ENCODE results near the gene PCP2. TPM values are rescaled to one million over a fixed set of nuclear protein-coding genes. Genes with fewer than 3 reads are reported as not detected.

Gene PCP2
- total RNA-seq, 1 donor from 2014 or later = 1.7 TPM

GRCh38 chr19:7638802-7639465, 5.4 kb upstream of the PCP2 start:
- no peak for DNase-seq (ENCODE audit: low spot score)

- no peak for DNase-seq (ENCODE audit: low spot score)
Observed at GRCh38 chr19:7637374-7638256, 4.1 kb upstream of the PCP2 start.

- DNase-seq (ENCODE audit: low spot score) = peak; percentile 86
Observed at GRCh38 chr19:7636691-7637373, 3.3 kb upstream of the PCP2 start, which contains the start of gene STXBP2. STXBP2 (plus strand) TSS chr19:7637110; CDS start chr19:7637150, 40 bp downstream.

- no peak for DNase-seq (ENCODE audit: low spot score)
Observed at GRCh38 chr19:7636317-7636690, 2.8 kb upstream of the PCP2 start.

- no peak for DNase-seq (ENCODE audit: low spot score)
Observed at GRCh38 chr19:7635670-7636069, 2.2 kb upstream of the PCP2 start.

GRCh38 chr19:7632340-7633203, 947 bp downstream of the PCP2 start:
- no peak for DNase-seq (ENCODE audit: low spot score)

- DNase-seq (ENCODE audit: low spot score) = no peak
Observed at GRCh38 chr19:7631577-7631976, 1.9 kb downstream of the PCP2 start.

- peak; percentile 98 for DNase-seq (ENCODE audit: low spot score)
Observed at GRCh38 chr19:7629347-7630054, 4.0 kb downstream of the PCP2 start, which contains the start of the genes PET100 and XAB2. PET100 (plus strand) TSS chr19:7629793; CDS start chr19:7629834, 41 bp downstream. XAB2 (minus strand) TSS chr19:7629545; CDS start chr19:7629527, 18 bp downstream.

- no peak for DNase-seq (ENCODE audit: low spot score)
Observed at GRCh38 chr19:7628589-7629311, 4.8 kb downstream of the PCP2 start.

GRCh38 chr19:7627166-7627565, 6.4 kb downstream of the PCP2 start:
- no peak for DNase-seq (ENCODE audit: low spot score)

GRCh38 chr19:7625763-7626372, 7.7 kb downstream of the PCP2 start:
- no peak for DNase-seq (ENCODE audit: low spot score)

GRCh38 chr19:7624810-7625209, 8.7 kb downstream of the PCP2 start:
- no peak for DNase-seq (ENCODE audit: low spot score)

GRCh38 chr19:7623725-7624603, 9.6 kb downstream of the PCP2 start:
- DNase-seq (ENCODE audit: low spot score) = no peak

GRCh38 chr19:7622933-7623685, 10.4 kb downstream of the PCP2 start:
- no peak for DNase-seq (ENCODE audit: low spot score)

GRCh38 chr19:7620442-7621412, 12.8 kb downstream of the PCP2 start:
- DNase-seq (ENCODE audit: low spot score) = no peak

- no peak for DNase-seq (ENCODE audit: low spot score)
Observed at GRCh38 chr19:7619671-7620441, 13.7 kb downstream of the PCP2 start.
